ENCODE results near the gene STOX2. TPM values are rescaled to one million over a fixed set of nuclear protein-coding genes. Genes with fewer than 3 reads are reported as not detected.

STOX2 gene
- total RNA-seq, result not detected in 2 replicates

GRCh38 chr4:183905081-183905592 is at the start of gene STOX2:
TSS of gene STOX2 (plus strand) at chr4:183905307. CDS start at chr4:183906791, 1,484 bp downstream.
- Mint-ChIP-seq H3K27me3 (ENCODE audit: low read depth) (peaks cover 66% of the 10 kb centered on the region), H3K27ac (no peak within 1 kb of the TSS), H3K9me3 (no peaks in the 10 kb centered on the region), H3K4me1 (ENCODE audit: low read depth) (peaks cover 1% of the 10 kb centered on the region), H3K4me3 (ENCODE audit: low read depth) (peak within 1 kb of the TSS; percentile 30), H3K36me3 (ENCODE audit: low read depth) (no peaks in the 10 kb centered on the region)
- intact Hi-C loops (cut with micrococcal nuclease), result loop anchor here (2.0 to 10.0 kb wide), 3 partner anchors 803 to 1760 kb away; partner anchors contain the start of gene HELT
- DNase-seq (ENCODE audit: low spot score), result no peak

- Mint-ChIP-seq H3K27me3 (ENCODE audit: low read depth) (peaks cover 3% of the 10 kb centered on the region), H3K36me3 (ENCODE audit: low read depth) (no peaks in the 10 kb centered on the region), H3K4me1 (ENCODE audit: low read depth) (no peaks in the 10 kb centered on the region), H3K4me3 (ENCODE audit: low read depth) (no peak overlapping the region), H3K27ac (no peak overlapping the region), H3K9me3 (no peaks in the 10 kb centered on the region)
- DNase-seq (ENCODE audit: low spot score), result no peak
- intact Hi-C loops (cut with micrococcal nuclease), result no loop called here
These were observed 49.5 kb upstream of the STOX2 start for GRCh38 chr4:183855323-183856190.

- peaks cover 6% of the 10 kb centered on the region for H3K27me3 Mint-ChIP-seq (ENCODE audit: low read depth)
- intact Hi-C loops (cut with micrococcal nuclease), result no loop called here
- no peaks in the 10 kb centered on the region for H3K36me3 Mint-ChIP-seq (ENCODE audit: low read depth)
- H3K27ac Mint-ChIP-seq, result no peak overlapping the region
- no peaks in the 10 kb centered on the region for H3K4me1 Mint-ChIP-seq (ENCODE audit: low read depth)
- H3K4me3 Mint-ChIP-seq (ENCODE audit: low read depth), result no peak overlapping the region
- no peaks in the 10 kb centered on the region for H3K9me3 Mint-ChIP-seq
- no peak for DNase-seq (ENCODE audit: low spot score)
These were observed 48.1 kb upstream of the STOX2 start for GRCh38 chr4:183857040-183857439.

- peaks cover 6% of the 10 kb centered on the region for H3K27me3 Mint-ChIP-seq (ENCODE audit: low read depth)
- H3K9me3 Mint-ChIP-seq, result no peaks in the 10 kb centered on the region
- intact Hi-C loops (cut with micrococcal nuclease), result no loop called here
- no peak overlapping the region for H3K27ac Mint-ChIP-seq
- no peak for DNase-seq (ENCODE audit: low spot score)
- no peak overlapping the region for H3K4me3 Mint-ChIP-seq (ENCODE audit: low read depth)
- H3K4me1 Mint-ChIP-seq (ENCODE audit: low read depth), result no peaks in the 10 kb centered on the region
- no peaks in the 10 kb centered on the region for H3K36me3 Mint-ChIP-seq (ENCODE audit: low read depth)
These were observed 47.0 kb upstream of the STOX2 start for GRCh38 chr4:183858011-183858615.

GRCh38 chr4:183860119-183860518 is 45.0 kb upstream of the STOX2 start:
- Mint-ChIP-seq H3K27me3 (ENCODE audit: low read depth) (peaks cover 6% of the 10 kb centered on the region), H3K36me3 (ENCODE audit: low read depth) (no peaks in the 10 kb centered on the region), H3K9me3 (no peaks in the 10 kb centered on the region), H3K27ac (no peak overlapping the region), H3K4me1 (ENCODE audit: low read depth) (no peaks in the 10 kb centered on the region), H3K4me3 (ENCODE audit: low read depth) (no peak overlapping the region)
- DNase-seq (ENCODE audit: low spot score), result no peak
- intact Hi-C loops (cut with micrococcal nuclease), result no loop called here

- no peak for DNase-seq (ENCODE audit: low spot score)
- intact Hi-C loops (cut with micrococcal nuclease), result no loop called here
- no peaks in the 10 kb centered on the region for H3K4me1 Mint-ChIP-seq (ENCODE audit: low read depth)
- H3K27ac Mint-ChIP-seq, result no peak overlapping the region
- H3K9me3 Mint-ChIP-seq, result no peaks in the 10 kb centered on the region
- H3K36me3 Mint-ChIP-seq (ENCODE audit: low read depth), result no peaks in the 10 kb centered on the region
- peaks cover 7% of the 10 kb centered on the region for H3K27me3 Mint-ChIP-seq (ENCODE audit: low read depth)
- no peak overlapping the region for H3K4me3 Mint-ChIP-seq (ENCODE audit: low read depth)
These were observed 44.4 kb upstream of the STOX2 start for GRCh38 chr4:183860731-183861130.

GRCh38 chr4:183861426-183861825 is 43.7 kb upstream of the STOX2 start:
- intact Hi-C loops (cut with micrococcal nuclease), result no loop called here
- no peak for DNase-seq (ENCODE audit: low spot score)
- Mint-ChIP-seq H3K27ac (no peak overlapping the region), H3K27me3 (ENCODE audit: low read depth) (peaks cover 8% of the 10 kb centered on the region), H3K4me1 (ENCODE audit: low read depth) (no peaks in the 10 kb centered on the region), H3K9me3 (no peaks in the 10 kb centered on the region), H3K36me3 (ENCODE audit: low read depth) (no peaks in the 10 kb centered on the region), H3K4me3 (ENCODE audit: low read depth) (no peak overlapping the region)

GRCh38 chr4:183863155-183863825 is 41.8 kb upstream of the STOX2 start:
- H3K4me3 Mint-ChIP-seq (ENCODE audit: low read depth), result no peak overlapping the region
- H3K27me3 Mint-ChIP-seq (ENCODE audit: low read depth), result peaks cover 8% of the 10 kb centered on the region
- no peaks in the 10 kb centered on the region for H3K36me3 Mint-ChIP-seq (ENCODE audit: low read depth)
- H3K27ac Mint-ChIP-seq, result no peak overlapping the region
- no peaks in the 10 kb centered on the region for H3K4me1 Mint-ChIP-seq (ENCODE audit: low read depth)
- H3K9me3 Mint-ChIP-seq, result no peaks in the 10 kb centered on the region
- intact Hi-C loops (cut with micrococcal nuclease), result no loop called here
- DNase-seq (ENCODE audit: low spot score), result no peak

- no peak for DNase-seq (ENCODE audit: low spot score)
- Mint-ChIP-seq H3K4me1 (ENCODE audit: low read depth) (no peaks in the 10 kb centered on the region), H3K36me3 (ENCODE audit: low read depth) (no peaks in the 10 kb centered on the region), H3K27ac (no peak overlapping the region), H3K9me3 (no peaks in the 10 kb centered on the region), H3K4me3 (ENCODE audit: low read depth) (no peak overlapping the region), H3K27me3 (ENCODE audit: low read depth) (peaks cover 5% of the 10 kb centered on the region)
- intact Hi-C loops (cut with micrococcal nuclease), result no loop called here
These were observed 37.9 kb upstream of the STOX2 start for GRCh38 chr4:183867247-183867646.

- no peak for DNase-seq (ENCODE audit: low spot score)
- intact Hi-C loops (cut with micrococcal nuclease), result no loop called here
- no peaks in the 10 kb centered on the region for H3K27me3 Mint-ChIP-seq (ENCODE audit: low read depth)
- H3K27ac Mint-ChIP-seq, result no peak overlapping the region
- no peaks in the 10 kb centered on the region for H3K9me3 Mint-ChIP-seq
- no peak overlapping the region for H3K4me3 Mint-ChIP-seq (ENCODE audit: low read depth)
- no peaks in the 10 kb centered on the region for H3K36me3 Mint-ChIP-seq (ENCODE audit: low read depth)
- no peaks in the 10 kb centered on the region for H3K4me1 Mint-ChIP-seq (ENCODE audit: low read depth)
These were observed 34.1 kb upstream of the STOX2 start for GRCh38 chr4:183870997-183871396.

GRCh38 chr4:183871581-183871980 is 33.5 kb upstream of the STOX2 start:
- Mint-ChIP-seq H3K27ac (no peak overlapping the region), H3K36me3 (ENCODE audit: low read depth) (no peaks in the 10 kb centered on the region), H3K4me1 (ENCODE audit: low read depth) (no peaks in the 10 kb centered on the region), H3K4me3 (ENCODE audit: low read depth) (no peak overlapping the region), H3K9me3 (no peaks in the 10 kb centered on the region), H3K27me3 (ENCODE audit: low read depth) (no peaks in the 10 kb centered on the region)
- DNase-seq (ENCODE audit: low spot score), result no peak
- intact Hi-C loops (cut with micrococcal nuclease), result no loop called here

- DNase-seq (ENCODE audit: low spot score), result no peak
- Mint-ChIP-seq H3K36me3 (ENCODE audit: low read depth) (no peaks in the 10 kb centered on the region), H3K4me1 (ENCODE audit: low read depth) (no peaks in the 10 kb centered on the region), H3K4me3 (ENCODE audit: low read depth) (no peak overlapping the region), H3K9me3 (no peaks in the 10 kb centered on the region), H3K27ac (no peak overlapping the region), H3K27me3 (ENCODE audit: low read depth) (no peaks in the 10 kb centered on the region)
- intact Hi-C loops (cut with micrococcal nuclease), result no loop called here
These were observed 32.6 kb upstream of the STOX2 start for GRCh38 chr4:183872531-183872930.

All from activated T-helper 2 cell treated with anti-CD3 and anti-CD28 coated beads, Interferon-gamma antibody, Interleukin-2, Interleukin-4, amounts not matched to agents 10 μg/mL and 5 μg/mL and 100 μg/mL, durations not matched to agents 14 hours and 24 hours and 36 hours (primary cell).